NCI-H1048 (cell line): ENCODE data around the gene C17orf100.
"Not testable (repeated sequence)": the region's sequence is repeated elsewhere in the genome, so short reads cannot be mapped to it uniquely, and the experiment has no call there.

Experiments
- DNase-seq: peaks from one replicate; lab custom pipeline; 2025; lab: John Stamatoyannopoulos, UW

Gene C17orf100

DNA sequence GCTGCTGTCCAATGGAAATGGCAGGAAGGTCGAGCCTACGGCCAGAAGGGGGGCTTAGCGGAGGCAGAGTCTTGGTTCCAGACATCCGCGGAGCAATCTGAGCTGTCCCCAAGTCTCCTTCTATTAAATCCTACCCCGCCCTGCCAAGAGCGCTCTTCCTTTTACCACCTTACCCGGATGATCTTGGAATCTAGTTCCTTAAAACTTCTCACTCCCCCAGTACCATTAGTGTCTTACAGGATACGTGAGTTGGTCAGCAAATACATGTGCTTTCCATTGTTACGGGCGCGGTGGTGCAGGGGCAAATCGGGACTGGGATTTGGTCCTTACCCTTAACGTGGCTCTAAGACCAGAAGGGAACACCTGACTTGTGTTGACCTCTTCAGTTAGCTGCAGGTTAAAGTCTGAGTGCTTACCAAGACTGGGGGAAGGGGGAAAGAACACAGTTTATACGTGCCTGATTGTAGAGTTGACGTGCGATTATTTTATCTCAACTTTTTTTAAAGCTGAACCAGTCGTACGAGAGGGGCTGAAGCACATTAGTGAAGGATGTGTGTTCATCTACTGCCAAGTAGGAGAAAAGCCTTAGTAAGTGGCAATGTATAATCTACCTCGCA is 10.2 kb upstream of the C17orf100 start:
- no peak for DNase-seq

DNA sequence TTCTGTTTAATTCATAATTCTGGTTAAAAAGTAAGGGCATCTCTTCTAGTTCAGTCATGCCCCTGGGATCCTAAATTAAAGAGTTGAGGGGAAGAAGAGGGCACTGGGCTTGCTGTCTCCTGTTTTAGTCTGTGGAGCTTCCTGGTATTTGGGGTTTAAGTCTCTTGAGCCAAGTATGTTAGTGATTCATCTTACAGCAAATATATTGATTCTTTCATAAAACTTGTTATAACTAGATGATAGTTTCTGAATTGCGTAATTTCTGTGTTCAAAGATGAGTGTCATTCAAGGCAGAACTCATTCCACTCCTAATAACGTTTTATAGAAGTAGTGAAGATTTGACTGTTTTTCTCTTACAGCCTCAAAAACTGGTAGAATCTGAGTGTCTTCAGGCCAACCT is 9.0 kb upstream of the C17orf100 start:
- no peak for DNase-seq

DNA sequence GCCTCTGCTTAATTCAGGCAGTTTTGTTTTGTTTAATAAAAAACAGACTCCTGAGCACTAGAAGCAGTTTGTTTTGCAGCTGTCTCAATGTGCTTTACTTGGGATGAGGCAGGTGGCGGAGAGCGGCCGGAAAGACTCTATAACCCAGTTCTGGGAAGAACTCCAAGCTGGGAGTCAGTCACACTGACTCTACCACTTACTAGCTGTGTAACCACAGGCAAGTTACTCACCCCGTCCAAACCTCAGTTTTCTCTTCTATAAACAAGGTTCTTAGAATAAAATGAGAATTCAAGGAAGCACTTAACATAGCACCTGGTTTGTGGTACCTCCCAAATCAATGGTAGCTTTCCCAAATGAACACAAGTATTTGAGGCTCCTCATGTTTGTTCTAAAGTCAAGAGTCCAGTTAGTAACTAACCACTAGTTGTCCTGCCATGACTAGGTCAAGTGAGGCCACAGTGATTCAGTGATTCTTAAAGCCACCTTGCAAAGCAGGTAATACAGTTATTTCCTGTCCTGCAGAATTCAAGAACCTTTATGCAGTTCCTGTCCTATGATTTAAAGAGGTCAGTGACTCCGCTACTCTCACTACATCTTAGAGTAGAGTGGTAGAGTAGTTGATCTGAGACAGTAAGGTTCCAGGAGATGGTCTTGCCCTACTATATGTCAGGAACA is 8.0 kb upstream of the C17orf100 start:
- DNase-seq: no peak

GRCh38 chr17:6648181-6648580 is 3.4 kb upstream of the C17orf100 start:
- no peak for DNase-seq

GRCh38 chr17:6651919-6652452 is 424 bp downstream of the C17orf100 start:
- no peak for DNase-seq

DNA sequence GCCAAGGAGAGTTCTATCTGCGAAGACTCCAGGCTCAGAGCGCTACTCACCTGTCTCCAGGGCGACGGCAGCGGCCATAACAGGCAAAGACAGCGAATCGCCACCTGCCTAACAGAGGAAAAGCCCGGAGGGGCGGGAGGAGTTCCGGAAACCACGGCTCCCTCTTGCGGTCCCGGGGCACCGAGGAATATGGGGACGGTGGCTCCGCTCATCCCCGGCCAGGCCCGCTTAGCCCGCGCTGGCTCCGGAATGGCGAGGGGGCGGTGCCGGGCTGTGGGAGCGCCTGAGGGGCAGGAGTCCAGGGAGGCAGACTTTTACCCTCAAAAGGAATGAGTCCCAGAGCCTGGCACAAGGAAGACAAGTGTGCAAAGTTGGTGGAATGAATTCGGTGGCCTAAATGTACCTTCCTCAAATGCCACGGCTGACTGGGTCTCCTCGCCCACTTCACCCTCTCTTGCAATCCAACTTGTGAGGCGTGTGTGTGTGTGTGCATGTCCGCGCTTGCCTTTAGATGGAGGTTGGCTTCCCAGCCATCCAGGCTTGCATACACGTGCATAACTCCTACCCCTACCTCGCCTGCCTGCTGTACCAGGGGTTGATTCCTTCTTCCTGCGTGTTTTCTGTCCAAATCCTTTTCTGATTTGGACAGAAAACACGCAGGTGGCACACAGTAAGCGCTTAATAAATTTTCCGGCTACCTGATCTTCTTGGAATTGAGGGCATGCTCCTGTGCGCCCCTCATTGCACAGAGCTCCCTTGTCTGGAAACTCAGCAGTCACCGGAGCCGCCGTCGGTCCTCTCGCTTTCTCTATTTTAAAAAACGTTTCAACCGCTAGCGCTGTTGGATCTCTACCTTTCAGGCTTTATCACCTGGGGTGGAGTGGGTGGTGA is 3.5 kb downstream of the C17orf100 start:
- DNase-seq: no peak

DNA sequence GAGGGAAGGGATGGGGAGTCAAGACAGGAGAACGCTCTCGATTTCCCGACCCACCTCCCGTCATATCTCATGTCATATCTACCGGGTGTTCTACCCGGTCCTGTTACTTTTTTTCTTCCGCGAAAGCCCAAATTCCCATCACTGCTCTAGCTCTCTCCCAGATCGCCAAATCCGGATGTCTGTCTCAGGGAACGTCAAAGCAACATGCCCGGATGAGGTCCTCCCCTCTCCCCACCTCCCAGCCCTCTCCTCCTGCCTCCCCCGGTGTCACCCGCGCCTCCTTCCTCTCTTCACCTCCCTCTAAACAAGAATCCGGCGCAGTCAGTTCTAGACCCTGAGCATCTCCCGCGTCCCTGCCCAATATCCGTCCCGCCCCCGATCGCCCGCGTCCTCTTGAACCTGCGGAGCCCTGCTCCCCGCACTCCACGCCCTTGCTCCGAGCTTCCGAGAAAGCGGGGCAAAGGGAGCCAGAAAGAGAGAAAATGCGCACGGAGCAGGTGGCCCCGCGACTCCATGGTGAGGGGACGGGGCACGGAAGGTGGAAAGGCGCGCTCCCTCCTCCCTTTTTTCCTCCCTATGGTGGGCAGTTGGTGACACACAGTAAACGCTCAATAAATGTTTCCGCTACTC is 4.3 kb downstream of the C17orf100 start:
- not testable (repeated sequence) for DNase-seq

- DNase-seq: not testable (repeated sequence)
Measured at GRCh38 chr17:6656797-6657632, 5.5 kb downstream of the C17orf100 start.

- DNase-seq: no peak
Measured at GRCh38 chr17:6657633-6658287, 6.2 kb downstream of the C17orf100 start.

- DNase-seq: not testable (repeated sequence)
Measured at GRCh38 chr17:6658411-6658810, 6.8 kb downstream of the C17orf100 start.

DNA sequence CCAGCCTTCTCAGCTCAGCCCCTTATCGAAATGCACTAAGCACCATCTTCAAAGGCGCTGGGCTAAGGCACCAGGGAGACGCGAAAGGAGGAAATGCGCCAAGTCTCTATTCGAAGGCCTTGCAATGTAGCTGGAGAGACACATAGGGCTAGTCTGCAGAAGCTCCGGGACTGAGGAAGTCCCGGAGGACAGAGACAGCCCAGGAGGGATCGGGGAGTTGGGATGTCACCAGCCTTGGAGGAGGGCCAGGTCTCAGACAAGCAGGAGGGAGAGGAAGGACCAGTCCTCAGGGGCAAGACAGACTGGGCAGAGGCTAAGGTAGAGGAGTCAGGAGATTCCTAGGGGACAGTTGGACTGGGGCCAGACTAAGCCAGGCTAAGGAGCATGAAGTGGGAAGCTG is 8.5 kb downstream of the C17orf100 start:
- DNase-seq: no peak

- DNase-seq: no peak
Measured at GRCh38 chr17:6660805-6661463, 9.4 kb downstream of the C17orf100 start.

- no peak for DNase-seq
Measured at GRCh38 chr17:6661464-6661848, 9.9 kb downstream of the C17orf100 start.

- DNase-seq: not testable (repeated sequence)
Measured at GRCh38 chr17:6663200-6663599, 11.6 kb downstream of the C17orf100 start.

- DNase-seq: peak; percentile 14
Measured at GRCh38 chr17:6666077-6666521, 14.5 kb downstream of the C17orf100 start.

DNA sequence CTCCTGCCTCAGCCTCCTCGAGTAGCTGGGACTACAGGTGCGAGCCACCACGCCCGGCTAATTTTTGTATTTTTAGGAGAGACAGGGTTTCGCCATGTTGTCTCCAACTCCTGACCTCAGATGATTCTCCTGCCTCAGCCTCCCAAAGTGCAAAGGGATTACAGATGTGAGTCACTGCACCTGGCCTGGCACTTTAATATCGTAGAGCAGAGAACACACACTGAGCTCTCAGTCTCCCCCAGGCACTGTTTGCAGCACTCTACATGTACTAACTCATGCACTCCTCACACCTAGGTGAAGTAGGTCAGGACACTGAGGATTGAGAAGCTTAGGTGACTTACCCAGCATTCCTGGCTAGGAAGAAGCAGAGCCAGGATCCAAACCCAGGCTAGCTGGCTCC is 15.0 kb downstream of the C17orf100 start:
- no peak for DNase-seq

GRCh38 chr17:6667516-6667915 is 16.0 kb downstream of the C17orf100 start:
- no peak for DNase-seq

GRCh38 chr17:6668219-6668618 is 16.7 kb downstream of the C17orf100 start:
- no peak for DNase-seq

DNA sequence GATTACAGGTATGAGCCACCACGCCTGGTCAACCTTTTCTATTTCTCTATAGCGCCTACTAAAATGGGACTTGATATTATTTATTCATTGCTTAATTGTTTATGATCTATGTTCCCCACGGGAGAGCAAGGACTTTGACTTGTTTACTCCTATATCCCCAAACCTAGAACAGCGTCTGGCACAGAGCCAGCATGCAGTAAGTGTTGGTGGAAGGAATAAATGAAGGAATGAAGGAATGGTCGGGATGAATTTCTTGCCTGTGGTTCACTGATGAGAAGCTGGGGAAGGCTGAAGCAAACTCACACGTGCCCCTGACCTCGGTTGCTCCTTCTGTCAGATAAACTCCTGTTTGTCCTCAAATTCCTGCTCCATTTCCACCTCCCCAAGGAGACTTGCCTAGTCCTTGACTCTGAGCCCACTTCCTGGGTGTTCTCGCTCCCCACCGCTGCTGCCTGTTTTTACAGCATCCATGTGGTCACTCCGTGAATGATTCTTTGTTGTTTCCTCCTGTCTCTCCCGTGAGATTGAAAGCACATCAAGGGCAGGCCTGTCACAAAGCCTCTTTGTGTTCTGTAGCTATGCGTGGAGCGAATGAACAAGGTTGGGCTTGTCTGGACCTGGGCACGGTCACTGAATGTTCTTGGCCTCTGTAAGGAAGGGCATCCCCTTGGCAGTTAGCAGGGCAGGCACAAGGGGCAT is 17.3 kb downstream of the C17orf100 start:
- no peak for DNase-seq
